GM23338 (cell line): Measurements from ENCODE around the gene INPP5A.

ENCODE experiments used
- CREB1 ChIP-seq: fragments of 250-450 bp; sonication (Bioruptor Pico); IDR thresholded peaks from 2 replicates; pipeline ENCODE4 v1.5.0; 2020; ENCODE audit warnings: low read depth, mild to moderate bottlenecking, moderate library complexity
- CTCF ChIP-seq, 2 experiments: fragments of 200-600 bp in 1 of 2; sonication (generic) in 1 of 2; conservative IDR thresholded peaks; 2 replicates each; pipeline versions ENCODE4 v1.5.1 to v1.6.1; 2016 to 2017; ENCODE audit warnings: antibody characterized with exemption in 2 of 2, low read depth in 2 of 2, mild to moderate bottlenecking in 2 of 2, moderate library complexity in 1 of 2
- ETS1 ChIP-seq: IDR thresholded peaks from 2 replicates; pipeline ENCODE4 v1.6.1; 2016; ENCODE audit warnings: antibody characterized with exemption
- EZH2 ChIP-seq: fragments of 200-600 bp; sonication (generic); IDR thresholded peaks from one replicate; pipeline ENCODE4 v1.8.0; 2017; ENCODE audit warnings: antibody characterized with exemption, mild to moderate bottlenecking, low read depth; ENCODE audit not compliant: unreplicated experiment
- EZH2phosphoT487 ChIP-seq: fragments of 200-600 bp; sonication (generic); IDR thresholded peaks from one replicate; pipeline ENCODE4 v1.8.1; 2018; ENCODE audit warnings: antibody characterized with exemption; ENCODE audit not compliant: unreplicated experiment
- JUNB ChIP-seq: IDR thresholded peaks from one replicate; pipeline ENCODE4 v1.6.1; 2016; ENCODE audit warnings: antibody characterized with exemption; ENCODE audit not compliant: unreplicated experiment
- POLR2AphosphoS5 ChIP-seq: IDR thresholded peaks from 2 replicates; pipeline ENCODE4 v1.6.1; 2016; ENCODE audit warnings: antibody characterized with exemption, low read depth
- REST ChIP-seq: IDR thresholded peaks from one replicate; pipeline ENCODE4 v1.6.1; 2018; ENCODE audit warnings: antibody characterized with exemption; ENCODE audit not compliant: unreplicated experiment
- STAT1 ChIP-seq: IDR thresholded peaks from one replicate; pipeline ENCODE4 v1.6.1; 2016; ENCODE audit warnings: antibody characterized with exemption; ENCODE audit not compliant: unreplicated experiment
- ZNF114 ChIP-seq: fragments of 250-450 bp; sonication (Bioruptor Pico); IDR thresholded peaks from 2 replicates; pipeline ENCODE4 v1.5.0; 2020; ENCODE audit warnings: mild to moderate bottlenecking, moderate library complexity
- ZNF331 ChIP-seq: fragments of 250-450 bp; sonication (Bioruptor Pico); IDR thresholded peaks from 2 replicates; pipeline ENCODE4 v1.5.0; 2020; ENCODE audit warnings: low read depth, mild to moderate bottlenecking, moderate library complexity

GRCh38 chr10:132770061-132771021 lies 232.8 kb downstream of the INPP5A start:
- TF ChIP-seq POLR2AphosphoS5 (no peak), REST (no peak), CTCF (conservative IDR thresholded peaks at IDR 0.05; ENCODE audit: low read depth in 2 of 2) (no peak), CREB1 (CRISPR knock-in tag) (no peak), EZH2 (no peak), STAT1 (no peak), JUNB (no peak), ETS1 (no peak), EZH2phosphoT487 (no peak), ZNF114 (CRISPR knock-in tag) (no peak), ZNF331 (no peak)
